Right forelimb (tissue), 1 donor: ENCODE data around the gene PSMA2.

Experiments
- DNase-seq: peaks from one replicate; pipeline ENCODE4 v3.0.0-alpha.2; 2018

Gene PSMA2

GRCh38 chr7:42931834-42932651 is at the start of gene PSMA2, which contains the start of gene MRPL32:
Gene PSMA2, minus strand, starts transcription at chr7:42932174. Its CDS starts 16 bp downstream, at chr7:42932158.
Gene MRPL32, plus strand, starts transcription at chr7:42932376. Its CDS starts 11 bp downstream, at chr7:42932387.
- peak; percentile 94 for DNase-seq

- no peak for DNase-seq
Observed at GRCh38 chr7:42981601-42982000, 49.6 kb upstream of the PSMA2 start.

DNA sequence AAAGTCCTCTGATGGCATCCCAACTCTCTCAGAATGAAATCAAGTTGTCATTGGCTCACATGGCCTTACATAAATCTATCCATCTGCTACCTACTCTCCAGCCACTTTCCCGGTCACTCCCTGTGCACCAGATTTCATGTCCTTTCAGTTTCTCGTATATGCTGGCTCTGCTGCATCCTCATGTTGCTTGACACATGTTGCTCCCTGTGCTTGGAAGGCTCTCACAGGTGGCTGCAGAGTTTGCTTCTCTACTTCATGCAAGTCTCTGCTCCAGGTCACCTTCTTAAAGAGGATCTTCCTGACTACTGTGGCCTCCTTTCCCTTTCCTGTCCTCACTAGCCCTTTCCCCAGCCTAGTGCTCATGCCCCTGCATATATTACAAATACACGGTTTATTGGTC is 48.5 kb upstream of the PSMA2 start:
- no peak for DNase-seq

- no peak for DNase-seq
Observed at GRCh38 chr7:42980084-42980483, 48.1 kb upstream of the PSMA2 start.

GRCh38 chr7:42978496-42978895 is 46.5 kb upstream of the PSMA2 start:
- DNase-seq, result no peak

DNA sequence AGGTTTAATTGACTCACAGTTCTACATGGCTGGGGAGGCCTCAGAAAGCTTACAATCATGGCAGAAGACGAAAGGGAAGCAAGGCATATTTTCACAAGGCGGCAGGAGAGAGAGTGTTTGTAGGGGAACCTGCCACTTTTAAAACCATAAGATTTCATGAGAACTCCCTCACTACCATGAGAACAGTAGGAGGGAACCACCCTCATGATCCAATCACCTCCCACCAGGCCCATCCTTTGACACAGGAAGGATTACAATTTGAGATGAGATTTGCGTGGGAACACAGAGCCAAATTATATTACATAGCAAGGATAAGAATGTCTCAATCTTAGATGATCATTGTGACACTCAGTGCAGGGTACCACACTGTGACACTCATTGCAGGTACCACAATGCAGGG is 44.4 kb upstream of the PSMA2 start:
- no peak for DNase-seq

DNA sequence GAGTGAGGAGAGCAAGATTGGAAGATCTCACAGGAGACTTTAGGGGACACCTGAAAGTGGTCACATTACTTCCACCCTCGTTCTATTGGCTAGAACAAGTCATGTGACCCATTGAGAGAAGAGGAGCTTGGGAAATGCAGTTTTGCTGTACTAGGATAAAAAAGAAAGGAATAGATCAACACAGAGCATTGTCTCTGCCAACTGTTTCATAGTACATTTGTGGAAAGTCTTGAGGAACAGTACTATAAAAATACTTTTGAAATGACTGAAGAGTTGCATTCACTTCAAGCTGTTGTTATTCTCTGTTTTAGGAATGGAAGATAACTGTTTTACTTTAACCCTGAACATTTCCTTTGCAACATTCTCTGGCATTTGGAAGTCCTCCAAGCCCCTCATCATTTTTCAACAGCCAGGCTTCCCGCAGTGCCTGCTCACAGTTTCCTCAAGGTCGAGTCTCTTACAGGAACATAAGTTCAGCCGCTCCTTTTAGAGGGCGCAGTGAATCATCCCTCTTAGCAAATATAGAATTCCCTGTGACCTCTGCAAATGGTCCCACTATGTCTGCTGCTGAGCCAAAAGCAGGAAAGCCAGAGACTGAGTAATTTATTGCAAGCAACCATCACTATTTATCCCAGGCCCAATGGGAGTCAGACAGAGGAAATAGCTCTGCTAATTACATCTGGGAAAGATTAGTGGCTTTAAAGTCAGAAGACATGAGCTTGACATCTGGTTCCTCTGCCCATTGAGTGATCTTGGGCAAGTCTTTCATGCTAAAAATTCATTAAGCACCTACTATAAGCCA is 40.9 kb upstream of the PSMA2 start:
- DNase-seq, result peak; percentile 56

GRCh38 chr7:42967391-42967790 is 35.4 kb upstream of the PSMA2 start:
- no peak for DNase-seq

DNA sequence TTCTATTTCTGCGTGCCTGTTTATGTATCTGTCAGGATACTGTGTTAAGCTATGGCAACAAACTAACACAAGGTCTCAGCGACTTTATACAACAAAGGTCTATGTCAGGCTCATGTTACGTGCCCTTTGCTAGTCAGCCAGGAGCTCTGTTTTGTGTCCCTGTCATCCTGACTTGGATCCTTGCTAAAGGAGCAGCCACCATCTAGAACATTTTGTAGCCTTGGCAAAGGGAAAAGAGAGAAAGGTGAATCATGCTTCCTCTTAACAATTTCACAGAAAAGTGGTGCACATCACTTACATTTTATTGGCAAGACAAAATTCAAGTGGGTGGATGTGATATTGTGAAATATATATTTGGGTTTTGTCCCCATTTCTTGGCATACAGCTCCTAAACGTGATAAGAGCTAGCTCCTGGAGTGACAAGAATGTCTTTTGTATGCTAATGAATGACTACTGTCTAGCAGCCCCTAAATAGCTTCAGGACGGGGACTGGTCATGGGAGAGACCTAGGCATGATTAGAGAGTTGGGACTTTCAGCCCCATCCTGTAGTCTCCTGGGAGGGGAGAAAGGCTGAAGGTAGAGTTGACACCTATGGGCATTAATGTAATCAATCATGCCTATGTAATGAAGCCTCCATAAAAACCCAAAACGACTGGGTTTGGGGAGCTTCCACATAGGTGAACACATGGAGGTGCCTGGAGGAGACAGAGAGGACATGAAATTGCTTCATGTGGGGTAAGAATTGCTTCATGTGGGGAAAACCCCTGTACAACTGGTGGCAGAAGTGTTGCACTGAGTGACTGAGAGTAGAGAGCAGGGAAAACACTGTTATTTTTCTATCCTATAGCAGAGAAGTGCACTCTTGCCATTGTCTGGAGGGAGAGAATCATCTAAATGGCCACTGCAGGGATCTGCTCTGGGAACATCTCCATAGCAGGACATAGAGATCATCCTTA is 33.2 kb upstream of the PSMA2 start:
- DNase-seq, result no peak

GRCh38 chr7:42964293-42964692 is 32.3 kb upstream of the PSMA2 start:
- no peak for DNase-seq

DNA sequence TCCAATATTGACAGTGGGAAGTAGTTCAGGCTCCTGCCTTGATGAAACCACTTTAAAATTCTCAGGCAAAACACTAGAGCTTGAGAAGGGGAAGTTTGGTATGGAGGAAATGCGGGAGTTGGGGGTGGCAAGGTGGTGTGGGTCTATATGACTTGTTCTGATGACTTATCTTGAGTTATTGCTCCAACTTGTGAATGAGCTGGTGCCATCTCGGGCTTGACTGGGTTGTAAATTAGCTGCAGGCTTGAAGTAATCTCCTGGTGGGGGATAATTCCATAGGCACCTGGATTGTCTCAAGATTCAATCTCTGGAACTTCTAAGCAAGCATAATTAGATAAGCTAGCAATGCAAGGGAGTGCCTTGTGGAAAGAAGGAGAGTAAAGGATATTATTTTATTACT is 29.2 kb upstream of the PSMA2 start:
- no peak for DNase-seq

GRCh38 chr7:42960762-42961161 is 28.8 kb upstream of the PSMA2 start:
- no peak for DNase-seq

DNA sequence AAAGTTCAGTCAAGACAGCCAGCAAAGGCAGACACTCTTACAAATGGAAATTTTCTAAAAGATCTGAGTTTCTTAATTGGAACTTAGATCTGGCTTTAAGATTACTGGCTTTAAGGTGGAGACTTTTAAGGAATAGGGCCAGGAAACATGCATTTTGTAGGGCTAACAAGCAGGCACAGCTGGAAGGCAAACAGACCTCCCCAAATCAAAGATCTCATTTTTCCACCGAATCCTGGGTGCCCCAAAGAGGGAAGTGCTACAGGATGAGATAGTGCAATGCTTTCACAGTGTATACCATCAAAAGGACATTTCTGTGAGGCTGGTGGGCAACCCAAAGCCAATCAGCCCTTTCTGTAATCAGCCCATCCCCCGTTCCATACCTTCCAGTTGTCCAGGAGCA is 27.6 kb upstream of the PSMA2 start:
- DNase-seq, result no peak

DNA sequence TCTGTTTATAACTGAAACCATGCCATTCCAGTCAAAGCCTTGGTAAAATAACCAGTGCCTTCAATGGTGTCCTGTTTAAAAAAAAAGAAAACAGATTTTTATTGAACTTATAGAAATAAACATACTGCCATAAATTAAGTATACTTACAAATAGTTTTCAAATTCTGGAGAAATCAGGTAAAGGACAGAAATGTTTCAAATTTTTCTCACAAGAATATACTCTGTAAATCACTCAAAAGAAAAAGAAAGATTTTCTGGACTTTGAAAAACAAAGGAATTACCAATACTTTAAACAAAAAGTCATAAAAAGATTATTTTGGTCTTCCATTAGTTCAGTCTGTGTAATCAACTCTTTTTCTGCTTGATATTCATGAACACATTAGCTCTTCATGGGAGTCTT is 24.1 kb upstream of the PSMA2 start:
- DNase-seq, result no peak

- no peak for DNase-seq
Observed at GRCh38 chr7:42953994-42954393, 22.0 kb upstream of the PSMA2 start.

- no peak for DNase-seq
Observed at GRCh38 chr7:42952328-42952727, 20.4 kb upstream of the PSMA2 start.

GRCh38 chr7:42950417-42950816 is 18.4 kb upstream of the PSMA2 start:
- no peak for DNase-seq

GRCh38 chr7:42947521-42947920 is 15.5 kb upstream of the PSMA2 start:
- DNase-seq, result no peak

GRCh38 chr7:42946627-42946950 is 14.6 kb upstream of the PSMA2 start:
- DNase-seq, result no peak

GRCh38 chr7:42945821-42946626 is 14.1 kb upstream of the PSMA2 start:
- DNase-seq, result no peak

DNA sequence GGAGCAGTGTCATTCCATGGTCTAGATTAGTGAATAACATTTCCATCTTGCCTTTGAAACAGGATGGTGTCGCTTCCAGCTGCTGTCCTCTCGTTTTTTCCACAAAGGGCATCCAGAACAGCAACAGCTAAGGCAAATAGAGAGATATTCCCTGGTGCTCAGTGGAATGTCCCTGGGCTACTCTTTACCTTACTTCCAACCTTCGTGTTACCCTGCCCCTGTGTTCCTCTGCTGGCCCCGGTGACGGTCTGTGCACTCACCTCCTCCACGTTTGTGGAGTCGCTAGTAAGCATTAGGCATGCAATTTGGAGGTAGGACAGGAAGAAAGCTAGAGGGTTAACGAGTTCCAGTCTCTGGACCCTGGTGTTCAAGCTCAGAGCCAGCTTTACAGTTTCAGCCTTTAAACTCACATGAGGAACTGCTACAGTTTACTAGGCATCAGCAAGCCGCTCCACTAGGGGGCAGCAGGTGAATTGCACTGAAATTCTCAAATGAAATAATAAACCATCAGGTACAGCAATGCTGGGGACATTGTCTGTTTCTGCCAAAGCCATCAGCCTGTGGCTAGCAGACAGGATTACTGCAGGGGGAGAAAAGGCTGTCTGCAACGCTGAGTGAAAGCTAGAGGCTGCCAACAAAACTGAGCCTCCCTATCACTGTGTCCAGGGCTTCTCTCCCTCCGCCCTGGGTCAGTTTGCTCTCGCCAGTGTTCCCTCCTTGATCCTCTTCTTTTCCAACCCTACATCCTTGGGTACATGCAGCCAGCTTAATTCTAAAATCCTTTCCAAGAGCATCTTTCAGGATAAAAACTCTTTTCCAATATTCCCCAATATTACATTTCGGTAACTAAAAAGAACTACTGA is 9.2 kb upstream of the PSMA2 start:
- DNase-seq, result peak; percentile 88
